ENCODE measurements around the gene IFIT3. TPM values are rescaled to one million over a fixed set of nuclear protein-coding genes. Genes with fewer than 3 reads are reported as not detected.

IFIT3 gene
- total RNA-seq, 4 donors from 2014 or later = 9.2 to 58.5 (median 17.2) TPM

DNA sequence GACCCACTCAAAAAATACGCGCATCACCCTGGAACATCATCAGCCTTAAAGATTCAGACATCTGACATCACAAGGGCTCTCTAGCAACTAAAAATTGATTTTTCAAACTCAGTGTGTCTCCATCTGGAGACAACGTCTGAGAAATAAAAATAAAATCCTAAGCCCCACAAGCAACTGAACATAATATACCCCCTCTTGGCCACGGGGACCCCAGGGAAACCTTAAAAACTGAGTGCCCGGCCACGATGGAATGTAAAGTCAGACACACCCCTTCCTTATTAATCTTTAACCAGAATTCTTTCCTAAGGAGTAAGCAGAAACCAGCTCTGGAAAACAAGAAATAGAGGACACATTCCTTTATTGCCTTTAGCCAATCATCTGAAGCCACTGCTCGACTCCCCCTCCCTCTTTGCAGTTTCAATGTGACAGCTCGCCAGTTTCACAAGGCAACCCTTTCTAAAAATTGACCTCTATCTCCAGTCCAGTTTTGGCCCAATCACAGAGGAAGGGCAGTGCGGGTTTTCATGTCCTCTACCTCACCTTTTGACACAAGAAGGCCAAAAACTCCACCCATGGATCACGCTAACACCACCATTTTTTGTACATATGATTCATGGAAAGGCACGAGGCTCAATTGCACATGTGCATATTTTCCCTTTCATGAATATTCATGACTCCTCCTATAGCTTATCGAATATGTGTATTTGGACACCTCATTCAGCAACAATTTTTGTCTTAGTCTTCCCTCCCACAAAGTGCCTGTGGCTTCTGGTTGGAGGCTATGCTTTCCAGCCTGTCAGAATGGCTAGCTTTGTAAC, 24.2 kb downstream of the IFIT3 start:
- TF ChIP-seq, protein P1, sequence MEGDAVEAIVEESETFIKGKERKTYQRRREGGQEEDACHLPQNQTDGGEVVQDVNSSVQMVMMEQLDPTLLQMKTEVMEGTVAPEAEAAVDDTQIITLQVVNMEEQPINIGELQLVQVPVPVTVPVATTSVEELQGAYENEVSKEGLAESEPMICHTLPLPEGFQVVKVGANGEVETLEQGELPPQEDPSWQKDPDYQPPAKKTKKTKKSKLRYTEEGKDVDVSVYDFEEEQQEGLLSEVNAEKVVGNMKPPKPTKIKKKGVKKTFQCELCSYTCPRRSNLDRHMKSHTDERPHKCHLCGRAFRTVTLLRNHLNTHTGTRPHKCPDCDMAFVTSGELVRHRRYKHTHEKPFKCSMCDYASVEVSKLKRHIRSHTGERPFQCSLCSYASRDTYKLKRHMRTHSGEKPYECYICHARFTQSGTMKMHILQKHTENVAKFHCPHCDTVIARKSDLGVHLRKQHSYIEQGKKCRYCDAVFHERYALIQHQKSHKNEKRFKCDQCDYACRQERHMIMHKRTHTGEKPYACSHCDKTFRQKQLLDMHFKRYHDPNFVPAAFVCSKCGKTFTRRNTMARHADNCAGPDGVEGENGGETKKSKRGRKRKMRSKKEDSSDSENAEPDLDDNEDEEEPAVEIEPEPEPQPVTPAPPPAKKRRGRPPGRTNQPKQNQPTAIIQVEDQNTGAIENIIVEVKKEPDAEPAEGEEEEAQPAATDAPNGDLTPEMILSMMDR (IDR thresholded peaks at IDR 0.05) = no peak
- ATAC-seq (ENCODE audit: low FRiP score) (peak; percentile 69), DNase-seq (ENCODE audit: low spot score) (no peak)

DNA sequence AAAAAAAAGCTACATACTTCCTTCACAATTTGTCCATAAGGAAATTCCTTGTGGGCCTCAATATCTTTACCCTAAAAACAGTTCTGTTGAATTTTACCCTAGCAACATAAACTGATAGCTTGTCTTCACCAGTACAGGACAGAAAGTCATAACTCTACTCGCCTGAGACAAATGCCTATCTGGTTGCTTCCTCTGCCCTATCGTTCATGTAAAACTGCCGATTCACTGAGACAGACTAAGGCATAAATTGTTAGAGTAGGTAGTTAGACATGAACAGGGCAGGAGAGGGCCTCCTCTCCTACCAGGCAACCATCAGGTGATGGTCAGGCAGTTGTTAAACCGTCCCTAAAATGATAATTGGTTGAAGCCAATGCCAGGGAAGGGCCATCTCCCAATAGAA, 25.0 kb downstream of the IFIT3 start:
- ATAC-seq (ENCODE audit: low FRiP score) (no peak), DNase-seq (ENCODE audit: low spot score) (no peak)
- TF ChIP-seq, protein P1 (IDR thresholded peaks at IDR 0.05) = no peak

DNA sequence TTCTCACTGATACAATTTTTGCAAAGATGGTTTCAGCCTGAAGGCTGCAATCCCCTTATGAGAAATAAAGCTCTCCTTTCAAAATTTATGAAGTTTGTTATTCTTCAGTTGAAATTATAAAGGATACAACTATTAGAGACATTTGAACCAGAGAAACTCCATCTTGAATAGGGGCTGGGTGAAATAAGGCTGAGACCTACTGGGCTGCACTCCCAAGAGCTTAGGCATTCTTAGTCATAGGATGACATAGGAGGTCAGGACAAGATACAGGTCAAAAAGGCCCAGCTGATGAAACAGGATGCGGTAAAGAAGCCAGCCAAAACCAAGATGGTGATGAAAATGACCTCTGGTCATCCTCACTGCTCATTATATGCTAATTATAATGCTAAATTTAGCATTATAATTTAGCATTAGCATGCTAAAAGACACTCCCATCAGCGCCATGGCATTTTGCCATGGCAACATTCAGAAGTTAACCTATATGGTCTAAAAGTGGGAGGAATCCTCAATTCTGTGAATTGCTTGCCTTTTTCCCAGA, 27.7 kb downstream of the IFIT3 start:
- ATAC-seq (ENCODE audit: low FRiP score) (no peak), DNase-seq (ENCODE audit: low spot score) (no peak)
- TF ChIP-seq, protein P1 (IDR thresholded peaks at IDR 0.05) = no peak

DNA sequence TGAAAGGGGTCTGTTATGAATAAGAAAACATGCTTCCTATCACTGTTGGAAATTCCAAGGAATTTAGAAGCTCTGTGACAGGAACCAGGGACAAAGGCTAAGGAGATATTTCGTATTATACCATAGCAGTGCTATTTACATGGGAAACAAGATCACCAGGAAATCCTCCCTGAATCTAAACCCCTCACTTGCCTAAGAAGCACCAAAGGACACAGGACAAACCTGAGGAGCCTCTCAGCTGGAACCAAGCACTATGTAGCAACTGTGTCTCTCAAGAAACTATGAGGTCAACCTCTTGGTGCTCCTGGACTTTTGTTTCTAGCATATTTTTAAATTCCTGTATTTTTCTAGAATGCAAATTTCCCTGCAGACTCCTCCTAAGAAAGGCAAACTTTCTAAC, 29.3 kb downstream of the IFIT3 start:
- DNase-seq (ENCODE audit: low spot score) = no peak
- TF ChIP-seq, protein P1 (IDR thresholded peaks at IDR 0.05) = no peak
- ATAC-seq (ENCODE audit: low FRiP score) = no peak

GRCh38 chr10:89357975-89358374, 30.2 kb downstream of the IFIT3 start:
- DNase-seq (ENCODE audit: low spot score) (no peak), ATAC-seq (ENCODE audit: low FRiP score) (no peak)
- TF ChIP-seq, protein P1 (IDR thresholded peaks at IDR 0.05) = no peak

DNA sequence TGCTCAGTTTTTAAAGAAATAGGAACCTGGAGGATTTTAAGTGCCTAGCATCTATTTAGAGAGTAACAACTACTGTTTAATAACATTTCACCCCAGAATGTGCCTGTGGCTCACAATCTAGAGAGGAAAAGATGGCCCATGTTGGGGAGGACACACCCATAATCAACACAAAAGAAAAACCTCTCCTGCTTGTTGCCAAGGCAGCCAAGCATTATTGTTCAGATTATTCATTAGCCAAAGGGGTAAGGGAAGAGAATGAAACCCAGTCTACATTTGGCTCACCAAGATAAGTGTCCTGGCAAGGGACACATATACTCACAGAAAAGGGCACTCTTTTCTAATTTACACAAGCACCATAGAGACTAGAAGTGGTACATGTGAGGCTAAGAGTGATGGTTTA, 32.4 kb downstream of the IFIT3 start:
- DNase-seq (ENCODE audit: low spot score) = no peak
- TF ChIP-seq, protein P1 (IDR thresholded peaks at IDR 0.05) = no peak
- ATAC-seq (ENCODE audit: low FRiP score) = no peak

DNA sequence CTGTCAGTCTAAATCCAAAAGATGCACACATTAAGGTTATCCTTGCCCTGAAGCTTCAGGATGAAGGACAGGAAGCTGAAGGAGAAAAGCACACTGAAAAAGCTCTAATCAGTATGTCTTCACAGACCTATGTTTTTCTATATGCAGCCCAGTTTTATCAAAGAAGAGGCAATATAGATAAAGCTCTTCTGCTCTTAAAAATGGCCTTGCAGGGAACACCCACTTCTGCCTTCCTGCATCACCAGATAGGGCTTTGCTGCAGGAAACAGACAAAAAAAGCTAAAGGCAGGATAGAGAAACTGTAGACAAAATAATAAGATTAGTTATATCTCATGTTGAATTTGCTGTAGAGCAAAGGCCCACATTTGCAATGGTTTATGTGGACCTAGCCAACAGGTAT, 35.1 kb downstream of the IFIT3 start:
- ATAC-seq (ENCODE audit: low FRiP score) (no peak), DNase-seq (ENCODE audit: low spot score) (no peak)
- TF ChIP-seq, protein P1 (IDR thresholded peaks at IDR 0.05) = no peak

Measured in omental fat pad (tissue), 4 donors.